Hepatic stellate cell (primary cell): ENCODE data around the gene PWWP2B.
"Not testable (repeated sequence)": the region's sequence is repeated elsewhere in the genome, so short reads cannot be mapped to it uniquely, and the experiment has no call there.

Experiments used
- DNase-seq: peaks from one replicate; pipeline ENCODE4 v3.0.0; 2011; ENCODE audit warnings: low spot score

Gene PWWP2B

GRCh38 chr10:132381741-132382140 lies 15.3 kb upstream of the PWWP2B start:
- no peak for DNase-seq

GRCh38 chr10:132382231-132382922 lies 14.6 kb upstream of the PWWP2B start:
- DNase-seq, result no peak

- DNase-seq, result no peak
Measured at GRCh38 chr10:132383101-132383500, 13.9 kb upstream of the PWWP2B start.

GRCh38 chr10:132383751-132384196 lies 13.2 kb upstream of the PWWP2B start:
- no peak for DNase-seq

GRCh38 chr10:132384618-132385388 lies 12.2 kb upstream of the PWWP2B start:
- DNase-seq, result no peak

GRCh38 chr10:132385389-132385667 lies 11.7 kb upstream of the PWWP2B start:
- no peak for DNase-seq

GRCh38 chr10:132385721-132386418 lies 11.1 kb upstream of the PWWP2B start:
- no peak for DNase-seq

GRCh38 chr10:132386419-132386831 lies 10.6 kb upstream of the PWWP2B start:
- no peak for DNase-seq

- DNase-seq, result not testable (repeated sequence)
Measured at GRCh38 chr10:132386896-132387295, 10.1 kb upstream of the PWWP2B start.

- peak; percentile 95 for DNase-seq
Measured at GRCh38 chr10:132387764-132388210, 9.2 kb upstream of the PWWP2B start.

- no peak for DNase-seq
Measured at GRCh38 chr10:132388891-132389432, 8.0 kb upstream of the PWWP2B start.

GRCh38 chr10:132389433-132390169 lies 7.4 kb upstream of the PWWP2B start:
- no peak for DNase-seq

- DNase-seq, result no peak
Measured at GRCh38 chr10:132390170-132390920, 6.7 kb upstream of the PWWP2B start.

GRCh38 chr10:132390921-132391675 lies 5.9 kb upstream of the PWWP2B start:
- DNase-seq, result no peak

- no peak for DNase-seq
Measured at GRCh38 chr10:132391676-132392020, 5.4 kb upstream of the PWWP2B start.

GRCh38 chr10:132392184-132392800 lies 4.7 kb upstream of the PWWP2B start:
- DNase-seq, result no peak

- DNase-seq, result no peak
Measured at GRCh38 chr10:132392811-132393694, 3.9 kb upstream of the PWWP2B start.

GRCh38 chr10:132393695-132394181 lies 3.3 kb upstream of the PWWP2B start:
- no peak for DNase-seq
